Activated CD4-positive, CD25-positive, alpha-beta regulatory T cell (primary cell): ENCODE results near the gene TNFRSF19.
A peak's percentile ranks its signal among the peaks of the same experiment; 100 is the strongest.
"Not testable (repeated sequence)": the region's sequence is repeated elsewhere in the genome, so short reads cannot be mapped to it uniquely, and the experiment has no call there.

Experiments
- DNase-seq, 4 experiments: peaks; one replicate each; lab custom pipeline; 2025; lab: John Stamatoyannopoulos, UW

The TNFRSF19 gene

DNA sequence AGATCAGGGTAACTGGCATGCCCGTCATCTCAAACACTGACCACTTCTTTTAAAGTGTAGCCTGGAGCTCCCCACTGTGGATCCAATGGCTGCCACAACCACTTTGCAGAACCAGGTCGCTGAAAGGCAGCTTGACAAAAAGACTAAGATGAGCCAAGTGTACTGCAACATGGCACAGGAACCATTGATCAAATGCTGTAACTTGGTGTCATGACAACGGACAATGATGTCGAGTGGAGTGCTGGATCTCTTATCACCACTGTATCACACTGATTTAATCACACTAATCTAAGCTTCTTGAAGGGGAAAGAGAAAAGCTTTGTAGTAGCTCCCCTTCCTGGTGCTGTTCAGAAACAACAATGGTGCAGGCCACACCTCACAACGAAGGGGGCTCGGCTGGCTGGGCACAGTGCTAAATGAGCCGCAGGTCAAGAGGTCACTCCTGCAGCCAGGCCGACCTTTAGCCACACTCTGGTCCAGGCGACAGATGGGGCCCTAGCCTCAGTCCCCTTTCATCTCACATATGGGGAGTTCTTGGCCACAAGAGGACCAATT, 2.2 kb upstream of the TNFRSF19 start:
- DNase-seq = no peak

DNA sequence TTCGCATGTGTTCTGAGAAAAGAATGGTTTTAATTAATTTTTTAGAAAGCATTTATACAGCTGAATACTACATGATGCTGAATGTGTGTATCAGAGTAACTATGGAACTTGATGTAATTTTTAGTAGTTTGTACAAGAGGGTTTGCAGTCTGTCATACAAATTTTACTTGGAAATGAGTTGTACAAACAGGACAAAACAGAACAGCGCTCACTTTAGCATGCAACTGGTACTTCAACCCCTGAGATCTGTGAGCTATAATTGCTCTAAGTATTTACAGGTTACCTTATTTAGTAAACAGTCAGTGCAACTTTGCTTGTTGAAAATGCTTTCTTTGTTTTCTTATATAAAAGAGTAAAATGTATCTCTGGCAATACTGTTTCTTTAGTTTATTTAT, 706 bp downstream of the TNFRSF19 start:
- DNase-seq = no peak

DNA sequence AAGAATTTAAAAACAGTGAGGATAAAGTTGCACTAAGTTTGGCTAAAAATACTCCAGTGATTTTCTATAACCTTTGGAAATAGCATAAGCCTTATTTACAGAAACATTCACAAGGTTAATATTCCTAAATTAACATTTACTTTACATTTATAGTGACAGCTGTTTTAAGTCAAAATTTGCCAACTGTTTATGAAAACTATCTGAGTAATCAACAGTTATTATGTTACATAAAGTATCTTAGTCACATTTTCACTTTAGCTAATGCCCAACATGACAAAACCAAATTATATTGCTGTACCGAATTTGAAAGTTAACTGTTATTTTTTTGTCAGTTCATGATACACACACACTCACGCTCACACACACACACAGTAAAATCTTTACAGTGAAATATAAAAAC, 1.2 kb downstream of the TNFRSF19 start:
- DNase-seq = no peak

DNA sequence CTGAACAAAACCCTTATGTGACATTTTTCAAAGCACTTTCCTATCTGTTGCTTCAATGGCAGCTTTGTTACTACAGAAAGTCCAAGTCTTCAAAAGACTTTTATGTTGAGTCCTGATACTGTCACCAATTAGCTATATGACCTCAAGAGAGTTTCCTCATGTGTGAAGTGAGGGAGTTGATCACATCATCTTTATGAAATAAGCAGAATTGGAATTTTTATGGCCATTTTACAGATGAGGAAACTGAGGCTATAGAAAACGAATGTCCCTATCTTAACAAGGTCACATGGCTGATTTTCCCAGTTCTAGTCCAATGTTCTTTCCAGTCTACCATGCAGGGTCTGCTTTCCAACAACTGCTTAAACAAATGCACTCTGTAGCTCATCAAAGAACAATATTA, 2.6 kb downstream of the TNFRSF19 start:
- no peak for DNase-seq

DNA sequence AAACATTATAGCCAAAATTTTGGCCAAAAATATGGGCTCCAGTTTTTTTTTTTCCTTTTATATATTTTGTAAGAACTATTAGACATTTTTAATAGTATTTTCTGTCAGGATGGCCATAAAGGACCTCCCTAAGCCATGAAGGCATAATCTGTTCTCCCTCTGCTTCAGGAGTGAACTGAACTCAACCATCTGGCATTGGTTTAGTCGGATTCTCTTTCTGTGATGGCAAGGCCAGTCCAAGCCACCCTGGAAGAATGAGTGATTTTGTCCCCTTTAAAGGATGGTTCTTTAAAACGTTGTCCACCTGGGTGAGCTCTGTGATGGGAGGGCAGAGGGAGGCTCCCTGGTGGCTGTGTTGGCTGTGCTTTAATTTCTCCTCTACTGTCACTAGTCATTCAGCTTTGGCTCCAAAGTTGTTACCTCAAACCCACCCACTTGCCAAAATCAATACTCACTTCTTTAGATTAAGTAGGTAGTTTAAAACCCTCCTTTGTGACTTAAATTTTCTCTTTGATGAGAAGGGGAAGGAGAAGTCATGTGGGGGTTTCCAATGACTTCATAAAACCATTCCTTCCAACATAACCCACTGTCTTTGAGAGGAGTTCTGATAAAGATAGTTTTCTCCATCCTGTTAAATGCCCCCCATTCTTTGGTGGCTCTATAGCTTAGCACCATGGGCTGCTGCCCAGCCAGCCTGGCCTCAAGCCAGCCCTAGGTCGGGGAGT, 4.4 kb downstream of the TNFRSF19 start:
- no peak for DNase-seq

DNA sequence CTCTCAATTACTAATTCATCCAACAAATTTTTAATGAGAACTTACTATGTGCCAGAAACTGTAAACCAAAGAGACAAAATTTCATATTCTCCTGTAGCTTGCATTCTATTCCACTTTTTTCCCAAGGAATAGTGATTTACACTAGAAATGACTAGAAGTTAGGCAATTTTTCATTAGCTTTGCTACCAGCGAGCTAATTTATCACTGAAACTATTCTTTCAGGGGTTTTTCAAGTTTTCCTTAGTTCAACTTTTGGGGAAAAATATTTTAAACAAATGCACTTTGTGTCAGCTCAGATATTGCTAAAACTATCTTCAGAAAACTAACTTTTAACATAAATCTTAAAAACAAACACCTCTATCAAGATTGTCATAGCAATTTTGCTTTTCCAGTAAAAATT, 5.4 kb downstream of the TNFRSF19 start:
- no peak for DNase-seq

DNA sequence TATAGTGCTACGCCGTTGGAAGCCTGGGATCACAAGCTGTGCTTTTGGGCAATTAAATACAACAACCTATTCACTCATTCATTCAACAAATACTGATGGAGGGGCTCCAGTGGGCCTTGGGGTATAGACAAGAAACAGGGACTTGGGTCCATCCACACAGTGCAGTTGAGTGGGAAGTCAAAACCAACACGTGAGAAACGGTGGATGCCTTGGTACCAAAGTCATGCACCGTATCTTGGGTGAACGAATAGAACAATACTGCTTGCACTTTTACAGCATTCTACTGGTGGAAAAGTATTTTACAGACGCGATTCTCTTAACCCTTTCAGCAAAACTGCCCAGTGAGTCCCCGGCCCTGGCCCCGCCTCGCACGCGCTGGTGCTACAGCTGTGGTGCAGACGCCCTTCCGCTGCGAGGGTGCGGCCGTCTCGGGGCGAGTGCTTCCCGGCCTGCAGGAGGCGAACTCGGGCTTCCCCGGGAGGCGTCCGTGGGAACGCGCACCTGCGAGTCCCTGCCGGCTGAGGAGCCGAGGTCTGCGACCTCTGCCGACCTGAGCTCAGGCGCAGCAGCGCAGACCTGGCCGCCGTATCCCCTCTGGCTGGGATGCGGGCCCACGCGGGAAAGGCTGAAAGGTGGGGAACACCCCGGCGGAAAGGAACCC, 8.3 kb downstream of the TNFRSF19 start:
- DNase-seq = peak; percentile 33 to 35 (median 34)

DNA sequence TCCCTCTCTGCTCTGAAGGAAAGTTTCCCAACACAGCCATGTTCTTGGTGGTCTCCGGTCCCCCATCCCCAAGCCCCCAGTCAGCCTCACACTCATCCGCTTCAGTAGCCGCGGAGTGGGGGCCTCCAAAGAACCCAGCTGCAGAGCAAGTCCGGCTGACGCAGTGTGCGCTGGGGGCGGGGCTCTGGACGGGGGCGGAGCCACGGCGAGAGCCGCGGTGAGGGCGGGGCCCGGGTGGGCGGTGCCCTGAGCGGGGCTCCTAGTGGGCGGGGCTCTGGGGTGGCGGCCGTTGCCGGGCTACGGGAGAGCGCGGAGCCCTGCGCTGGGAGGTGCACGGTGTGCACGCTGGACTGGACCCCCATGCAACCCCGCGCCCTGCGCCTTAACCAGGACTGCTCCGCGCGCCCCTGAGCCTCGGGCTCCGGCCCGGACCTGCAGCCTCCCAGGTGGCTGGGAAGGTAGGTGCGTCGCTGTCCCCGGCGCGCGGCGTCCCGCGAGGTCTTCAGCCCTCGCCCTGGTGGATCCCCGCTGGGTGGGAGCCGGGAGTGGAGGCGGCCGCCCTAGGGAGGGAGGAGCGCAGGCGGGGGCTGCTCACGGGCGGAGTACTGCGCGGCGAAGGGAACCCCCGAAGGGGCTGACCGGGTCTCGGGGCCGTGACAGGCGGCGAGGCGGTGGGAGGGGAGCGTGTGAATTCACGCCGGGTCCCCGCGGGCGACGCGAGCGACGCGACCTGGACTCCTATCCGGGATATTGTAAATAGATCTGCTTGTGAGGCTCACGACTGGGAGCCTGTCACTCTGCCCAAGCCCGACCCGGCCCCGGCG, 9.1 kb downstream of the TNFRSF19 start:
- peak; percentile 85 to 88 (median 86) for DNase-seq

DNA sequence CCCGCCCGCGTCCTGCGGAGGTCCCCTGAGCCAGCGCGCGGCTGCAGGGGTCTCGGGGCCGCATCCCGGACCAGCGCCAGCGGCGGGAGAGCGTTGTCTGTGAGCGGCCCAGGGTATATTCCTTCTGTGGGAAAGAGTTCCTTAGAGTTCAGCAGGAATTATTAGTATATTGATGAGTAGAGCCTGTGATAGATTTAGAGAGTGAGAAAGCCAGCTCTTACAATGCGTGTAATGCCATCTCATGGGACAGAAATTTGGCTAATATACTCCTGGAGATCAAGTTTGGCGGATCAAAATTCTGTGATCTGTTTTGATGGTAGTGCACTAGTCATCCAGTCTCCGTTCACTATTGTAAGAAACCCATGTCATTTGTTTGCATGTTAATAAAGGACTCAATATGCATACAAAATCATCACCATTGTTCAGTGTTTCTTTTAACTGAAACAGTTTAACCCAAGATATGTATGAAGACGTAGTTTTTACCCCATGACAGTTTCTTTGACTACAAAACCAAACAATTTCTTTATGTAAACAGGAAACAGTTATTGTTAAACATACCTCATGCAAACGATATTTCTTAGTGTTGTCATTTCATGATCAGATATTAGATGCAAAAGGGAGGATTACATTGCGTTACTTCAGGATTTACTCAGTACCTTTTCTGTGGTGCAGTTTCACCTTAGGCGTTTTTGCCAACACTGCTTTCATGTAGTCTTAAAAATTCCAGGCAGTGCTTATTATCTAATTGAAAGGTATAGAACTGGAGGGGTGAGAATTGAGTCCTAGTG, 9.9 kb downstream of the TNFRSF19 start:
- no peak for DNase-seq

DNA sequence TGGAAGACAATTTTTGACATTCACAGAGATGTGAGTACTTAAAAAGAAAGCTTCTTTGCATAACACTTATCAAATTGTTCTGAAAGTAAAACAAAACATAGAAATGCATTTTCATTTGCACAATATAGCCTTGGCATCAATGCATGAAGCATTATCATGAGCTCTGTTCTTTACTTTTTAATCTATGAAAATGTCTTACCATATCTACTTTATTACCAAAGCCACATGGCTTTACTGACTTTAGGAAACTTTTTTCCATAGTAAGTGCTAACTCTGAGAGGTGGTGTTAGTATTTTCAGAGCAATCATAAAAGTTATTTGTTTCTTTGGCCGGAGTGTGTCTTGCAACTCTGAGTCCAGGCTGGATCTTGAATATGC, 10.5 kb downstream of the TNFRSF19 start:
- no peak for DNase-seq

DNA sequence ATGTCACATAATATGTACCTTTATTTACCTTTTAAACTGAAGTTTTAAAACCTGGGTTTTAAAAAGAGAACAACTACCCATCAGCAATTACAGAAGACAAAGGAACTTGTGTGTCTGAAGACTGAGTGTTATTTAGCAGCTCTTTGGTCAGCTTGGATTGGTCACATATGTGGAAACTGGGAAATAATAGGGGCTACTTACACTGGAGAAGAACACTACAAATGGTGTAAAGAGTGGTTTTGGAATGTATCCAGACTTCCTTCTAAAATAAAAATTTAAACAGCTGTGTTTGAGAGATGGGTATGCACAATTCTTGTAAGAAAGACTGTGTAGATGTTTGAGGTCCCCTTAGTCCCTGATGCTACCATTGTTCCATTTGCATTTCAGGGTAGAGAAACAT, 13.3 kb downstream of the TNFRSF19 start:
- DNase-seq = no peak

DNA sequence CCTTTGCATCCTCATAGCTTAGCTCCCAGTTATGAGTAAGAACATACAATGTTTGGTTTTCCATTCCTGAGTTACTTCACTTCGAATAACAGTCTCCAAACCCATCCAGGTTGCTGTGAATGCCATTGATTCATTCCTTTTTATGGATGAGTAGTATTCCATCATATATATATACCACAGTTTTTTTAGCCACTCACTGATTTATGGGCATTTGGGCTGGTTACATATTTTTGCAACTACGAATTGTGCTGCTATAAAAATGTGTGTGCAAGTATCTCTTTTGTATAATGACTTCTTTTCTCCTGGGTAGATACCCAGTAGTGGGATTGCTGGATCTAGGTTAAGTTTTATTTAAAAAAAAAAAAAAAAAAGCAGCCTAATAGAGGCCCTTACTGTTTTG, 14.1 kb downstream of the TNFRSF19 start:
- DNase-seq = no peak

DNA sequence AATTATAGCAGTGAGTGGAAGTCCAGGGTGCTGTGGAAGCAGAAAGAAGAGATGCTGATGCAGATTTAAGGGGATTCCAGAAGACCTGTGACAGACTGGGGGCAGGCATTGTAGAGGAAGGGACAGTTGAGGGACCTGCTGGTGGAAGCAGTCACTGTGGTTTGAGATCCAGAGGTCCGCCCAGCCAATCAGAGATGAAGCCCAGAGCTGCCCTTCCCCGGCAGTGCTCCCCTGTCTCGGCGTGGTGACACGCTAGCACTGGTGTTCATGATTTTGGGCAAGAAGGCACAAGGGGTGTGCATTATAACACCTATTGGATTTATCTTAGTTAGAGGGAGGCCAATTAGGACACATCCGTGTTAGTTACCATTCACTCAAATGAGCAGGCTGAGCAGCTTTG, 16.1 kb downstream of the TNFRSF19 start:
- no peak for DNase-seq

DNA sequence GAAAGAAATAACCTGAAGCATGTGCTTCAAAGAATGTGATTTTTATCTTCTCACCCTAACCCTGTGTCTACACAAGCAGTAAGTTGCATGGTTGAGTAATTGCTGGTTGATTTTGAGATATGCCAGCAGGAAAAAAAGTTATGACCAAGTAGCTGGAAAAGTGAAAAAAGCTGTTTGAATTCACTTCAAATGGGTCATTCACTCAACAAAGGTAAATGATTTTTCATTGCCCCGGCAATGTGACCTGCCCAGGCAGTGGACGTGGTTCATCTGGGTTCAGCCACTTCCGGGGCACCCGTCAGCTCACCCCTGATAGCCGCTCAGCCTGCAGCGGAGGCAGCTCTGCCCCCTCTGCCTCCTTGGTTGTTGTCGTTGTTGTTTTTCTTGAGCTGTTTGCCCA, 18.5 kb downstream of the TNFRSF19 start:
- no peak for DNase-seq

DNA sequence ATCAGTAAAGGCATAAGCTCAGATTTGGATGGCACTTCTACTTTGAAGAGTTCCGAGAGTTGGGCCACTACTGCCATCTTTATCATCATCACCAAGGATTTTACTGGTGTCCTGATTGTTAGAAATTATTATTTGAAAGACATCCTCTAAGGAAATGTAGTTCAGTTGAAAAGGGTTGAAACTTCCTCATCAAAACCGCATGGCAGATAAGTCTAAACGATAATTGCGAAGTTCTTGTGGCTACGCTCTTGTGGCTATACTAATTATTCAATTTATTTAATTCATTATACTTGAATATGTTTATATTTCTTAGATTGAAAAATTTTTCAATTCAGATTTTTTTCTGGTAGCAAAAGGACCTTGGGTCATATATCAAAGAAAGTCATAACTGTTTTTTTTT, 22.4 kb downstream of the TNFRSF19 start:
- no peak for DNase-seq

DNA sequence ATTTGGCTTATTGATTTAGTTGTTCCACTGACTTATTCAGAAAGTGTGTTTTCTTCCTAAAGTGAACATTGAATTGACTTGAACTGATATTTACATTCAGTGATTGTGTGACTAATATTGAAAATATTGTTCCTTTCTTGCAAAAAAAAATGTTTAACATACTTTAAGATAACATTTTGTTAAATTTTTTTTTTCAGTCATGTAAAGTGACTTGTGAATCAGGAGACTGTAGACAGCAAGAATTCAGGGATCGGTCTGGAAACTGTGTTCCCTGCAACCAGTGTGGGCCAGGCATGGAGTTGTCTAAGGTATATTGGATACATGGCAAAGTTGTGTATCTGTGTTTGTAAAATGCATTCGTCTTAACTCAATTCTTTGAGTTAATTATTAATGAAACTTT, 22.9 kb downstream of the TNFRSF19 start:
- DNase-seq = no peak

DNA sequence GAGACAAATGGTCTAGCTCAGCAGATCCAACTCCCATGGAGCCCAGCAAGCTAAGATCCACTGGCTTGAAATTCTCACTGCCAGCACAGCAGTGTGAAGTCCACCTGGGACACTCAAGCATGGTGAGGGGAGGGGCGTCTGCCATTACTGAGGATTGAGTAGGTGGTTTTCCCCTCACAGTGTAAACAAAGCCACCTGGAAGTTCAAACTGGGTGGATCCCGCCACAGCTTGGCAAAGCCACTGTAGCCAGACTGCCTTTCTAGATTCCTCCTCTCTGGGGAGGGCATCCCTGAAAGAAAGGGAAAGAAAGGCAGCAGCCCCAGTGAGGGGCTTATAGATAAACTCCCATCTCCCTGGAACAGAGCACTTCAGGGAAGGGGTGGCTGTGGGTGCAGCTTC, 24.1 kb downstream of the TNFRSF19 start:
- not testable (repeated sequence) for DNase-seq

DNA sequence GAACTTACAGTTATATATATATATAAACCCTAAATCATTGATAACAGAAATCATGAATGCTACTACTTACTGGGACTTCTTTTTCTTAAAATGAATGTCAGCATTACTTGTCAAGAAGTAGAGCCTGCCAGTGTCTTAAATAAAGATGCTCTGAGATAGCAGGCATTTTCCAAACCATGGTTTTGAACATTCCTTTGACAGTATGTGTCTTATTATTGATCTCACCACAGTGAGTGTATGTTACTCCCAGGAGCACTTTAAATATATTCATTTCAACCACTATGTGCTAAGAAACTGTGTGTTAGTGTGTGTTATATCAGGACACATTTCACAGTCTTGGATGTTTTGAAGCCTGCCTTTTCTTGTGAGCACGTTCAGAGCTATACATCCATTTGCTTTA, 28.2 kb downstream of the TNFRSF19 start:
- DNase-seq = no peak

DNA sequence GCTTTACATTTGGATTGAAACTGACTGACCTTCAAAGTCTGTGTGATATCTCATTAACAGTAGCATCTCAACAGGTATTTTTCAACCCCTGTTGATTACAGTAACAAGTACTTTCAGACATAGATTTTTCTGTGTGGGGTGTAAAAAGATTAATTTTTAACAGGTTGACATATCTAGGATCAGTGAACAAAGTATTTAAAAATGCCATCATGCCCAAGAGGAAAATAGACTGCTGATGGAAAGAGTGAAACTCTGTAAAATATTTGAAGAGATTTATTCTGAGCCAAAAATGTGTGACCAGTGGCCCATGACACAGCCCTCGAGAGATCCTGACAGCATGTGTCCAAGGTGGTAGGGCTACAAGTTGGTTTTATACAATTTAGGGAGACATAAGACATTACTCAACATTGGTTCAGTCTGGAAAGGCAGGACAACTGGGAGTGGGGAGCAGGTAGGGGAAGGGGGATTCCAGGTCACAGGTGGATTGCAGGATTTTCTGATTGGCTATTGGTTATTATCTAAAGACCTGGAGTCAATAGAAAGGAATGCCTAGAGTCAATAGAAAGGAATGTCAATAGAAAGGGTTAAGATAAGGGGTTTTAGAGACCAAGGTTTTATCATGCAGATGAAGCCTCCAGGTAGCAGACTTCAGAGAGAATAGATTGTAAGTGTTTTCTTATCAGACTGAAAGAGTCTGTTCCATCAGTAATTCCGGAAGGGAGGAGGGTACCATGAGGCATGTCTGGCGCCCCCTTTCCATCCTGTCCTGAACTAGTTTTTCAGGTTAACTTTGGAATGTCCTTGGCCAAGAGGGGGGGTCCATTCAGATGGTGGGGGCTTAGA, 29.1 kb downstream of the TNFRSF19 start:
- no peak for DNase-seq

DNA sequence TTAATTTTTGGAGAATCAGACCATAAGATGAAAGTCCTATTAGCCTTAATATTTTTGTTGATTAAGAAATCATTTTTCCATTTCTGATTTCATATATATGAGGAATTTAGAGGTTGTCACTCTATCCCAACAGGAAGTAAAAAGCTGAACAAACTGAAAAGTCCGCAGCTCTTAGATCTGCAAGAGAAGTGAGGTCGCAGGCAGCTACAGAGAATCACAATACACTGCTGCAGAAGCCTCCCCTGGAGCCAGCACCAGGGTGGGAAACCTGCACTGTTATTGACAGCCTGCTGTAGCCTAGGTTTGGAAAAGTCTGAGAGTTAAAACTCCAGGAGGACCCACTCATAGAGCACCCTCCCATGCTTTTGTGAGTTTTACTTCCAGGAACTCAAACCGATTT, 29.9 kb downstream of the TNFRSF19 start:
- DNase-seq = no peak

DNA sequence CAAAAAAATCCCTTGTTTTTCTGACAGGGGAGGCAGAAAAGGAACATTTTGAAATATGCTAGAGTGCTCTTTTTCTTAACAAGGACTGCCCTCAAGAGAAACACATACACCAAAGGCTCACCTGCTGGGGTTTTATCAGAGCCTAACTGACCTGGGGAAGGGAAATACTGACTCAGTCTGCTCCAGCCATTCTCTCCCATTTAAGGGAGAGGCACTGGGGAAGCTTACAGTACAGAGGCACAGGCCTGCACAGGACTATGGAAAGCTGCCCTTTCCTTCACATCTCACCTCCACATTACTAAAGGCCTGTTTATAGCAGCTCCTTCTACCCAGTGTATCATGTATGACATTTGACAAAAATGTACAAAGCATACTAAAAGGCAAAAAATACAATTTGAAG, 30.3 kb downstream of the TNFRSF19 start:
- DNase-seq = no peak
